Measurements from ENCODE around the gene MAP3K21.
A peak's percentile ranks its signal among the peaks of the same experiment; 100 is the strongest.

Gene MAP3K21

GRCh38 chr1:233424779-233425178 lies 97.3 kb downstream of the MAP3K21 start:
- CTCF ChIA-PET, result interaction anchor here (1.3 to 1.4 kb wide), 2 partner anchors 15 to 17 kb away, joined by 8 read pairs; no protein-coding TSS in a partner anchor
- 0 out of 2 replicates have a peak, but pooled peaks have one; percentile 35 for TF ChIP-seq ZNF350 (tag by site-specific recombination; IDR thresholded peaks at IDR 0.05)
- TF ChIP-seq ZNF391 (tag by site-specific recombination; IDR thresholded peaks at IDR 0.05; ENCODE audit: borderline replicate concordance, low read depth), result no peak
- no peak for TF ChIP-seq ZNF248 (tag by site-specific recombination; IDR thresholded peaks at IDR 0.05)
- no peaks in the 10 kb centered on the region for H3K4me1 ChIP-seq (ENCODE audit: control insufficient read depth, insufficient read depth, low read length)
- POLR2A ChIA-PET, result no interaction called here
- no peak overlapping the region for H3K27ac ChIP-seq (ENCODE audit: extremely low read depth, low read depth, low read length)
- no peaks in the 10 kb centered on the region for H3K36me3 ChIP-seq (ENCODE audit: control insufficient read depth in 2 of 2, insufficient read depth in 1 of 2, low read length in 2 of 2)
- H3K9me3 ChIP-seq (ENCODE audit: control insufficient read depth, insufficient read depth, low read depth, low read length), result no peaks in the 10 kb centered on the region; the same call in 1 of the 2 replicates
- H3K4me3 ChIP-seq (ENCODE audit: low read depth, low read length), result no peak overlapping the region

GRCh38 chr1:233427907-233428306 lies 100.4 kb downstream of the MAP3K21 start:
- Histone ChIP-seq H3K4me1 (ENCODE audit: control insufficient read depth, insufficient read depth, low read length) (no peaks in the 10 kb centered on the region), H3K4me3 (ENCODE audit: low read depth, low read length) (no peak overlapping the region), H3K27ac (ENCODE audit: extremely low read depth, low read depth, low read length) (no peak overlapping the region), H3K36me3 (ENCODE audit: control insufficient read depth in 2 of 2, insufficient read depth in 1 of 2, low read length in 2 of 2) (no peaks in the 10 kb centered on the region), H3K9me3 (ENCODE audit: control insufficient read depth, insufficient read depth, low read depth, low read length) (no peaks in the 10 kb centered on the region)
- ChIA-PET CTCF (interaction anchor here (0.6 to 4.0 kb wide), 4 partner anchors 10 to 1939 kb away, joined by 3 to 27 read pairs (median 3); no protein-coding TSS in a partner anchor), POLR2A (no interaction called here)
- TF ChIP-seq ZNF211 (tag by site-specific recombination; IDR thresholded peaks at IDR 0.05; ENCODE audit: low read depth), result no peak
- no peak for TF ChIP-seq ZFP37 (tag by site-specific recombination; IDR thresholded peaks at IDR 0.05)
- no peak for TF ChIP-seq CTCF (tag by site-specific recombination; IDR thresholded peaks at IDR 0.05)
- no peak for TF ChIP-seq ZSCAN18 (tag by site-specific recombination; IDR thresholded peaks at IDR 0.05)
- TF ChIP-seq ZNF514 (tag by site-specific recombination; IDR thresholded peaks at IDR 0.05), result no peak
- no peak for TF ChIP-seq SALL2 (tag by site-specific recombination; IDR thresholded peaks at IDR 0.05; ENCODE audit: borderline replicate concordance)
- TF ChIP-seq KLF10 (tag by site-specific recombination; IDR thresholded peaks at IDR 0.05), result no peak
- TF ChIP-seq ZSCAN4 (tag by site-specific recombination; IDR thresholded peaks at IDR 0.05), result no peak

GRCh38 chr1:233431753-233432403 lies 104.4 kb downstream of the MAP3K21 start:
- Histone ChIP-seq H3K9me3 (ENCODE audit: control insufficient read depth, insufficient read depth, low read depth, low read length) (no peaks in the 10 kb centered on the region), H3K27ac (ENCODE audit: extremely low read depth, low read depth, low read length) (no peak overlapping the region), H3K4me1 (ENCODE audit: control insufficient read depth, insufficient read depth, low read length) (no peaks in the 10 kb centered on the region), H3K36me3 (ENCODE audit: control insufficient read depth in 2 of 2, insufficient read depth in 1 of 2, low read length in 2 of 2) (no peaks in the 10 kb centered on the region), H3K4me3 (ENCODE audit: low read depth, low read length) (no peak overlapping the region)
- ChIA-PET CTCF (interaction anchor here (1.4 to 4.0 kb wide), 2 partner anchors 9 kb away, joined by 4 to 27 read pairs; no protein-coding TSS in a partner anchor), POLR2A (no interaction called here)
- TF ChIP-seq ZSCAN23 (tag by site-specific recombination; IDR thresholded peaks at IDR 0.05) (no peak), ZNF146 (tag by site-specific recombination; IDR thresholded peaks at IDR 0.05) (peak; percentile 80), ZNF580 (tag by site-specific recombination; IDR thresholded peaks at IDR 0.05) (0 out of 2 replicates have a peak, but pooled peaks have one; percentile 35), HOXA7 (CRISPR knock-in tag; IDR thresholded peaks at IDR 0.05; ENCODE audit: borderline replicate concordance) (no peak), ZNF292 (tag by site-specific recombination; IDR thresholded peaks at IDR 0.05; ENCODE audit: borderline replicate concordance, low read depth) (no peak)

All from HEK293 (cell line).